Measurements from ENCODE around the gene MCC. TPM values are rescaled to one million over a fixed set of nuclear protein-coding genes. Genes with fewer than 3 reads are reported as not detected.

The MCC gene
- total RNA-seq, 1 experiment from 2014 or later: 7.1 TPM

GRCh38 chr5:113262674-113263073 lies 225.6 kb downstream of the MCC start:
- H3K36me3 ChIP-seq (ENCODE audit: low read depth, low read length): no peaks in the 10 kb centered on the region
- ATAC-seq (no peak), DNase-seq (no peak)
- no peak overlapping the region for H3K27ac ChIP-seq (ENCODE audit: low read length)
- H2AFZ ChIP-seq (ENCODE audit: low read length): no peak overlapping the region
- no peaks in the 10 kb centered on the region for H3F3A ChIP-seq (ENCODE audit: low read length, unreplicated experiment)
- intact Hi-C loops (cut with micrococcal nuclease): no loop called here
- no peak overlapping the region for H3K9ac ChIP-seq (ENCODE audit: low read length)
- no peak overlapping the region for H3K4me2 ChIP-seq (ENCODE audit: low read length)
- H3K4me3 ChIP-seq (ENCODE audit: low read length): no peak overlapping the region
- no TSS peak for BruUV-seq (replicated peaks)
- no peaks in the 10 kb centered on the region for H4K20me1 ChIP-seq (ENCODE audit: low read length)
- ChIA-PET POLR2A (ENCODE audit: unreplicated experiment) (no interaction called here), CTCF (interaction anchor here (0.6 kb wide), 1 partner anchor 26 kb away, joined by 3 read pairs; no protein-coding TSS in a partner anchor)
- no peaks in the 10 kb centered on the region for H3K9me2 ChIP-seq (replicated peaks; ENCODE audit: low read length)
- no peaks in the 10 kb centered on the region for H3K79me2 ChIP-seq (ENCODE audit: low read length)
- H3K27me3 ChIP-seq (ENCODE audit: low read length): no peaks in the 10 kb centered on the region
- H3K9me3 ChIP-seq (ENCODE audit: low read length): no peaks in the 10 kb centered on the region
- H3K4me1 ChIP-seq (ENCODE audit: insufficient read depth, low read length): peaks cover 16% of the 10 kb centered on the region
- no peak for TF ChIP-seq EZH2phosphoT487 (IDR thresholded peaks at IDR 0.05; ENCODE audit: borderline replicate concordance, low read length)
- TF ChIP-seq CTCF (conservative IDR thresholded peaks at IDR 0.05; ENCODE audit: low read depth, low read length): no peak
- TF ChIP-seq EZH2 (IDR thresholded peaks at IDR 0.05; ENCODE audit: low read length, unreplicated experiment): no peak

- no peaks in the 10 kb centered on the region for H3F3A ChIP-seq (ENCODE audit: low read length, unreplicated experiment)
- no peak overlapping the region for H3K9ac ChIP-seq (ENCODE audit: low read length)
- H2AFZ ChIP-seq (ENCODE audit: low read length): no peak overlapping the region
- no peak overlapping the region for H3K4me3 ChIP-seq (ENCODE audit: low read length)
- no peak overlapping the region for H3K4me2 ChIP-seq (ENCODE audit: low read length)
- 0 out of 2 replicates have a peak, but pooled peaks cover 5% of the 10 kb centered on the region for H3K4me1 ChIP-seq (ENCODE audit: insufficient read depth, low read length)
- TF ChIP-seq EZH2phosphoT487 (IDR thresholded peaks at IDR 0.05; ENCODE audit: borderline replicate concordance, low read length) (no peak), CTCF (conservative IDR thresholded peaks at IDR 0.05; ENCODE audit: low read depth, low read length) (no peak), EZH2 (IDR thresholded peaks at IDR 0.05; ENCODE audit: low read length, unreplicated experiment) (no peak)
- H3K36me3 ChIP-seq (ENCODE audit: low read depth, low read length): no peaks in the 10 kb centered on the region
- no peak overlapping the region for H3K27ac ChIP-seq (ENCODE audit: low read length)
- CTCF ChIA-PET: no interaction called here
- H3K9me3 ChIP-seq (ENCODE audit: low read length): no peaks in the 10 kb centered on the region
- ATAC-seq (peak; percentile 73), DNase-seq (peak; percentile 54)
- no peaks in the 10 kb centered on the region for H3K27me3 ChIP-seq (ENCODE audit: low read length)
- H3K79me2 ChIP-seq (ENCODE audit: low read length): no peaks in the 10 kb centered on the region
- H4K20me1 ChIP-seq (ENCODE audit: low read length): no peaks in the 10 kb centered on the region
- POLR2A ChIA-PET (ENCODE audit: unreplicated experiment): no interaction called here
- intact Hi-C loops (cut with micrococcal nuclease): no loop called here
- H3K9me2 ChIP-seq (replicated peaks; ENCODE audit: low read length): no peaks in the 10 kb centered on the region
- BruUV-seq (replicated peaks): no TSS peak
Observed at GRCh38 chr5:113259034-113259433, 229.2 kb downstream of the MCC start.

- DNase-seq (no peak), ATAC-seq (no peak)
- no peaks in the 10 kb centered on the region for H3K9me3 ChIP-seq (ENCODE audit: low read length)
- H3K4me2 ChIP-seq (ENCODE audit: low read length): no peak overlapping the region
- ChIA-PET CTCF (no interaction called here), POLR2A (ENCODE audit: unreplicated experiment) (no interaction called here)
- no peaks in the 10 kb centered on the region for H3K9me2 ChIP-seq (replicated peaks; ENCODE audit: low read length)
- BruUV-seq (replicated peaks): no TSS peak
- TF ChIP-seq CTCF (conservative IDR thresholded peaks at IDR 0.05; ENCODE audit: low read depth, low read length) (no peak), EZH2phosphoT487 (IDR thresholded peaks at IDR 0.05; ENCODE audit: borderline replicate concordance, low read length) (no peak), EZH2 (IDR thresholded peaks at IDR 0.05; ENCODE audit: low read length, unreplicated experiment) (no peak)
- H3K9ac ChIP-seq (ENCODE audit: low read length): no peak overlapping the region
- H3K36me3 ChIP-seq (ENCODE audit: low read depth, low read length): no peaks in the 10 kb centered on the region
- H4K20me1 ChIP-seq (ENCODE audit: low read length): no peaks in the 10 kb centered on the region
- intact Hi-C loops (cut with micrococcal nuclease): no loop called here
- no peak overlapping the region for H2AFZ ChIP-seq (ENCODE audit: low read length)
- no peaks in the 10 kb centered on the region for H3K79me2 ChIP-seq (ENCODE audit: low read length)
- H3K4me3 ChIP-seq (ENCODE audit: low read length): no peak overlapping the region
- no peak overlapping the region for H3K27ac ChIP-seq (ENCODE audit: low read length)
- no peaks in the 10 kb centered on the region for H3F3A ChIP-seq (ENCODE audit: low read length, unreplicated experiment)
- H3K27me3 ChIP-seq (ENCODE audit: low read length): no peaks in the 10 kb centered on the region
- H3K4me1 ChIP-seq (ENCODE audit: insufficient read depth, low read length): 0 out of 2 replicates have a peak, but pooled peaks cover 5% of the 10 kb centered on the region
Observed at GRCh38 chr5:113257545-113257944, 230.7 kb downstream of the MCC start.

All from PC-3 (cell line).